H9 (cell line): ENCODE results near the gene TBXAS1. TPM values are rescaled to one million over a fixed set of nuclear protein-coding genes. Genes with fewer than 3 reads are reported as not detected.

Experiments used
- DNase-seq: peaks from one replicate; pipeline ENCODE4 v3.0.0-alpha.2; 2017
- H2AFZ ChIP-seq: one replicate; pipeline ENCODE4 v1.6.1; 2013; ENCODE audit warnings: mild to moderate bottlenecking, low read length, control low read depth, moderate library complexity
- H2AK5ac ChIP-seq: 2 replicates; pipeline ENCODE4 v1.6.1; 2013; ENCODE audit warnings: low read length, control low read depth, mixed read lengths; ENCODE audit not compliant: insufficient read length
- H2BK120ac ChIP-seq: one replicate; pipeline ENCODE4 v1.6.1; 2013; ENCODE audit warnings: low read depth, mild to moderate bottlenecking, low read length, control low read depth, inconsistent platforms; ENCODE audit not compliant: poor library complexity, severe bottlenecking
- H2BK12ac ChIP-seq: 2 replicates; pipeline ENCODE4 v1.6.1; 2013; ENCODE audit warnings: low read length, control low read depth, mixed read lengths, low read depth; ENCODE audit not compliant: insufficient read length
- H2BK15ac ChIP-seq: 2 replicates; pipeline ENCODE4 v1.6.1; 2013; ENCODE audit warnings: low read depth, low read length, control low read depth
- H2BK20ac ChIP-seq: one replicate; pipeline ENCODE4 v1.6.1; 2013; ENCODE audit warnings: low read depth, mild to moderate bottlenecking, low read length, control low read depth, inconsistent platforms; ENCODE audit not compliant: poor library complexity, severe bottlenecking
- H2BK5ac ChIP-seq: 2 replicates; pipeline ENCODE4 v1.6.1; 2013; ENCODE audit warnings: low read length, control low read depth, mixed read lengths; ENCODE audit not compliant: insufficient read length
- H3K14ac ChIP-seq: 2 replicates; pipeline ENCODE4 v1.6.1; 2013; ENCODE audit warnings: low read length, control low read depth; ENCODE audit not compliant: insufficient read depth
- H3K18ac ChIP-seq: 2 replicates; pipeline ENCODE4 v1.6.1; 2013; ENCODE audit warnings: low read depth, mild to moderate bottlenecking, mixed read lengths, low read length, control low read depth; ENCODE audit not compliant: insufficient read length
- H3K23ac ChIP-seq: 2 replicates; pipeline ENCODE4 v1.6.1; 2013; ENCODE audit warnings: low read length, control low read depth, mixed read lengths, low read depth; ENCODE audit not compliant: insufficient read length
- H3K23me2 ChIP-seq: 2 replicates; pipeline ENCODE4 v1.6.1; 2013; ENCODE audit warnings: low read depth, mild to moderate bottlenecking, mixed read lengths, low read length, control low read depth; ENCODE audit not compliant: insufficient read length, poor library complexity, severe bottlenecking
- H3K27ac ChIP-seq: 2 replicates; pipeline ENCODE4 v1.5.1; 2013; ENCODE audit warnings: low read length, control low read depth, mixed read lengths, low read depth; ENCODE audit not compliant: insufficient read length
- H3K27me3 ChIP-seq: 2 replicates; pipeline ENCODE4 v1.6.1; 2013; ENCODE audit warnings: low read length, control low read depth, inconsistent platforms; ENCODE audit not compliant: insufficient read depth
- H3K4ac ChIP-seq: 2 replicates; pipeline ENCODE4 v1.6.1; 2013; ENCODE audit warnings: low read depth, mild to moderate bottlenecking, control low read depth, inconsistent platforms, low read length, moderate library complexity
- H3K4me1 ChIP-seq: 2 replicates; pipeline ENCODE4 v1.6.1; 2013; ENCODE audit warnings: low read length, control low read depth, inconsistent platforms; ENCODE audit not compliant: insufficient read depth
- H3K4me2 ChIP-seq: 2 replicates; pipeline ENCODE4 v1.6.1; 2013; ENCODE audit warnings: low read length, control low read depth, mixed read lengths; ENCODE audit not compliant: insufficient read length, insufficient read depth
- H3K56ac ChIP-seq: 2 replicates; pipeline ENCODE4 v1.6.1; 2013; ENCODE audit warnings: low read depth, mild to moderate bottlenecking, mixed read lengths, low read length, control low read depth; ENCODE audit not compliant: insufficient read length
- H3K79me1 ChIP-seq: 2 replicates; pipeline ENCODE4 v1.6.1; 2013; ENCODE audit warnings: low read depth, mild to moderate bottlenecking, moderate library complexity, low read length, control low read depth, inconsistent platforms; ENCODE audit not compliant: insufficient read depth, poor library complexity, severe bottlenecking
- H3K79me2 ChIP-seq: 2 replicates; pipeline ENCODE4 v1.6.1; 2013; ENCODE audit warnings: low read length, control low read depth, inconsistent platforms; ENCODE audit not compliant: insufficient read depth
- H3K9ac ChIP-seq: 2 replicates; pipeline ENCODE4 v1.6.1; 2013; ENCODE audit warnings: low read length, control low read depth, mixed read lengths; ENCODE audit not compliant: insufficient read length; ENCODE audit errors: extremely low read depth
- H3K9me3 ChIP-seq: one replicate; pipeline ENCODE4 v1.6.1; 2013; ENCODE audit warnings: low read depth, low read length, inconsistent platforms; ENCODE audit not compliant: control insufficient read depth
- H3T11ph ChIP-seq: one replicate; pipeline ENCODE4 v1.6.1; 2013; ENCODE audit warnings: mild to moderate bottlenecking, low read length, control low read depth, inconsistent platforms
- H4K20me1 ChIP-seq: one replicate; pipeline ENCODE4 v1.6.1; 2013; ENCODE audit not compliant: control insufficient read depth, insufficient read length, insufficient read depth
- H4K5ac ChIP-seq: 2 replicates; pipeline ENCODE4 v1.6.1; 2013; ENCODE audit warnings: low read depth, mild to moderate bottlenecking, mixed read lengths, low read length, control low read depth; ENCODE audit not compliant: insufficient read length
- H4K8ac ChIP-seq: replicated peaks from 2 replicates; pipeline ENCODE4 v1.6.1; 2013; ENCODE audit warnings: low read length, control low read depth, mixed read lengths, low read depth; ENCODE audit not compliant: insufficient read length
- H4K91ac ChIP-seq: 2 replicates; pipeline ENCODE4 v1.6.1; 2013; ENCODE audit warnings: low read depth, mild to moderate bottlenecking, moderate library complexity, mixed read lengths, low read length, control low read depth; ENCODE audit not compliant: insufficient read length
- H3K27ac Mint-ChIP-seq, 3 experiments: 2 replicates in 2 of 3; 3 replicates in 1 of 3; pipeline ENCODE4 v1.8.0; 2020 to 2021; ENCODE audit warnings: mixed read lengths in 3 of 3, mild to moderate bottlenecking in 1 of 3, moderate library complexity in 1 of 3
- H3K27me3 Mint-ChIP-seq: 2 replicates; pipeline ENCODE4 v1.8.0; 2021; ENCODE audit warnings: low read depth, mild to moderate bottlenecking, moderate library complexity, mixed read lengths
- H3K36me3 Mint-ChIP-seq, 3 experiments: 2 replicates in 2 of 3; 3 replicates in 1 of 3; pipeline ENCODE4 v1.8.0; 2020 to 2021; ENCODE audit warnings: low read depth in 3 of 3, mixed read lengths in 3 of 3; ENCODE audit not compliant: insufficient read depth in 1 of 3
- H3K4me1 Mint-ChIP-seq, 2 experiments: 2 replicates each; pipeline ENCODE4 v1.8.0; 2020; ENCODE audit warnings: mixed read lengths in 2 of 2
- H3K4me3 Mint-ChIP-seq, 2 experiments: 2 replicates in 1 of 2; 3 replicates in 1 of 2; pipeline ENCODE4 v1.8.0; 2020 to 2021; ENCODE audit warnings: mild to moderate bottlenecking in 2 of 2, mixed read lengths in 2 of 2, moderate library complexity in 1 of 2
- H3K9me3 Mint-ChIP-seq, 2 experiments: 2 replicates in 1 of 2; 3 replicates in 1 of 2; pipeline ENCODE4 v1.8.0; 2020; ENCODE audit warnings: mild to moderate bottlenecking in 2 of 2, mixed read lengths in 2 of 2, moderate library complexity in 1 of 2
- CTCF ChIP-seq: fragments of 200-600 bp; sonication (generic); conservative IDR thresholded peaks from 3 replicates; pipeline ENCODE4 v1.8.0; 2021; ENCODE audit warnings: antibody characterized with exemption, mild to moderate bottlenecking
- WGBS: extraction: QIAGEN DNeasy Blood & Tissue Kit; methylation state at CpG from one replicate; pipeline ENCODE4 v1.1.7; 2013; ENCODE audit warnings: missing lambda C conversion rate, low lambda C conversion rate, mixed read lengths; ENCODE audit not compliant: insufficient read length; ENCODE audit errors: extremely low coverage; 5-methylcytosine and 5-hydroxymethylcytosine counted together
- total RNA-seq: library from RNA; stranded (reverse); gene quantifications from 2 replicates; pipeline ENCODE4 v1.2.1, GENCODE V29; 2021

The TBXAS1 gene
- total RNA-seq, 1 experiment from 2014 or later, result 0.39 TPM

DNA sequence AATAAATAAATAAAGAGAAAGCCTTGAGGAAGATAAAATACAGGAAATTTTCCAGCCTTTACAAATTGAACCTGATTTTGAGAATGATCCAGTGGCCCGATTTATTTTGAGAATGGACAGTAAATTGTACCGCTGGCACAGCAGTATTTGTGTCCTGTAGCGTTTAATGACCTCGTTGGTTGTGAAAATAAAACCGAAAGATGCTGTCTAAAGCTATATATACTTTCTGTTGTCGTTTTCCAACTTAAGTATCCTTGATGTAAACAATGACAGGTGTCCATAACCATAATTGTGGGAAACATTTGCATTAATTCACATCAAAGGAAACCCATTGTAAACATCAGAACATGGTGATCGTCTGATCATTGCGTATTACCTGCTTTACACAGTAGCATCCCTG, 38.8 kb downstream of the TBXAS1 start:
- Histone ChIP-seq H3K9ac (no peak overlapping the region), H3K14ac (no peak overlapping the region), H3K23ac (no peak overlapping the region), H2AFZ (no peak overlapping the region), H3T11ph (no peak overlapping the region), H4K91ac (no peak overlapping the region), H3K4ac (no peak overlapping the region), H3K4me1 (no peaks in the 10 kb centered on the region), H4K5ac (no peak overlapping the region), H3K23me2 (no peaks in the 10 kb centered on the region), H3K79me2 (no peaks in the 10 kb centered on the region), H2AK5ac (no peak overlapping the region), H3K4me2 (no peak overlapping the region), H3K27ac (no peak overlapping the region), H2BK120ac (no peak overlapping the region), H3K56ac (no peak overlapping the region), H3K79me1 (no peaks in the 10 kb centered on the region), H3K9me3 (no peaks in the 10 kb centered on the region), H3K18ac (no peak overlapping the region), H2BK5ac (no peak overlapping the region), H2BK15ac (no peak overlapping the region), H3K27me3 (no peaks in the 10 kb centered on the region), H2BK20ac (no peak overlapping the region), H4K8ac (no peak overlapping the region), H2BK12ac (no peak overlapping the region), H4K20me1 (no peaks in the 10 kb centered on the region)
- H3K27ac Mint-ChIP-seq, result no peak overlapping the region
- H3K9me3 Mint-ChIP-seq, result peaks cover 11 to 16% of the 10 kb centered on the region in 2 experiments
- no peak overlapping the region for H3K4me3 Mint-ChIP-seq
- WGBS, result no CpG with 5 or more reads among the region's 8 CpGs
- peaks cover 0 to 2% (median 2%) of the 10 kb centered on the region in 3 experiments; a peak in 3 of 7 replicates for H3K36me3 Mint-ChIP-seq
- TF ChIP-seq CTCF, result no peak
- H3K27me3 Mint-ChIP-seq, result peaks cover 7% of the 10 kb centered on the region; the same call in 1 of the 2 replicates
- no peak for DNase-seq
- no peaks in the 10 kb centered on the region for H3K4me1 Mint-ChIP-seq
